OCI-LY7 (cell line): ENCODE data around the gene CXCL1. TPM values are rescaled to one million over a fixed set of nuclear protein-coding genes. Genes with fewer than 3 reads are reported as not detected.

ENCODE experiments used
- BruUV-seq: library from RNA; stranded (reverse); fragments of 400-500 nt; replicated peaks from 2 replicates; lab custom pipeline; 2021; lab: Mats Ljungman, UMichigan
- CTCF ChIA-PET: fragments of 300-600 bp; sonication (Branson Sonifier 250); formaldehyde crosslinking; loops from one replicate; lab custom pipeline; 2022; ENCODE audit warnings: antibody characterized with exemption; ENCODE audit not compliant: unreplicated experiment; lab: Charles Lee
- POLR2A ChIA-PET: fragments of 300-600 bp; sonication (Branson Sonifier 250); formaldehyde crosslinking; loops from one replicate; lab custom pipeline; 2022; ENCODE audit warnings: antibody characterized with exemption; lab: Charles Lee
- DNase-seq: peaks from one replicate; pipeline ENCODE4 v3.0.0-alpha.2; 2015; ENCODE audit warnings: low spot score
- H2AFZ ChIP-seq: fragments of 200-600 bp; sonication (generic), shearing (Covaris generic); 2 replicates; pipeline ENCODE4 v1.6.1; 2014; ENCODE audit warnings: mild to moderate bottlenecking, antibody characterized with exemption, low read length, moderate library complexity
- H3K27ac ChIP-seq: fragments of 200-600 bp; sonication (generic); 2 replicates; pipeline ENCODE4 v1.5.1; 2014; ENCODE audit warnings: mixed run types, low read depth, mild to moderate bottlenecking, moderate library complexity, low read length, inconsistent platforms; ENCODE audit not compliant: poor library complexity, severe bottlenecking
- H3K36me3 ChIP-seq: fragments of 200-600 bp; sonication (generic); 2 replicates; pipeline ENCODE4 v1.6.1; 2014; ENCODE audit warnings: mild to moderate bottlenecking, antibody characterized with exemption, low read length, moderate library complexity, mixed read lengths; ENCODE audit not compliant: insufficient read depth
- H3K4me1 ChIP-seq: fragments of 200-600 bp; sonication (generic); 2 replicates; pipeline ENCODE4 v1.5.1; 2014; ENCODE audit warnings: mild to moderate bottlenecking, low read length; ENCODE audit not compliant: insufficient read depth, poor library complexity, severe bottlenecking
- H3K4me2 ChIP-seq: fragments of 200-600 bp; sonication (generic); 2 replicates; pipeline ENCODE4 v1.6.1; 2014; ENCODE audit warnings: mild to moderate bottlenecking, low read length
- H3K4me3 ChIP-seq: fragments of 200-600 bp; sonication (generic); 2 replicates; pipeline ENCODE4 v1.5.1; 2014; ENCODE audit warnings: mild to moderate bottlenecking, low read depth, low read length; ENCODE audit not compliant: poor library complexity, severe bottlenecking
- H3K79me2 ChIP-seq: fragments of 200-600 bp; sonication (generic); 2 replicates; pipeline ENCODE4 v1.6.1; 2016; ENCODE audit warnings: low read depth, mild to moderate bottlenecking, low read length, moderate library complexity, mixed read lengths; ENCODE audit not compliant: insufficient read depth
- H3K9me2 ChIP-seq: fragments of 200-600 bp; sonication (generic); 2 replicates; pipeline ENCODE4 v1.6.1; 2016; ENCODE audit warnings: mild to moderate bottlenecking, low read length, mixed read lengths; ENCODE audit not compliant: insufficient read depth
- H3K9me3 ChIP-seq: fragments of 200-600 bp; sonication (generic); 2 replicates; pipeline ENCODE4 v1.6.1; 2014; ENCODE audit warnings: mild to moderate bottlenecking, mixed run types, low read length, mixed read lengths
- H4K20me1 ChIP-seq: fragments of 200-600 bp; sonication (generic); 2 replicates; pipeline ENCODE4 v1.6.1; 2014; ENCODE audit warnings: mild to moderate bottlenecking, antibody characterized with exemption, low read length, moderate library complexity, mixed read lengths; ENCODE audit not compliant: insufficient read depth
- EZH2phosphoT487 ChIP-seq: fragments of 200-600 bp; sonication (generic); IDR thresholded peaks from 2 replicates; pipeline ENCODE4 v1.6.1; 2018; ENCODE audit warnings: low read depth, borderline replicate concordance, mild to moderate bottlenecking, mixed run types, antibody characterized with exemption, low read length, moderate library complexity, mixed read lengths
- intact Hi-C: fragments of 100-400 bp; cut with micrococcal nuclease; formaldehyde crosslinking; loops from one replicate; pipeline ENCODE4 v1.10.0; 2022; ENCODE audit not compliant: unreplicated experiment
- total RNA-seq, 2 experiments: library from RNA; depleted of rRNA in 1 of 2; stranded (reverse); fragments of >200 nt in 1 of 2; shearing (Covaris generic) in 1 of 2; gene quantifications; 2 replicates each; pipeline ENCODE4 v1.2.3, GENCODE V29; 2014 to 2022
- TF ChIP-seq, protein P1 (sequence below): fragments of 200-600 bp; sonication (generic); conservative IDR thresholded peaks from 2 replicates; pipeline ENCODE4 v1.5.1; 2014; ENCODE audit warnings: mild to moderate bottlenecking, antibody characterized with exemption, low read length, moderate library complexity, mixed read lengths

The CXCL1 gene
- total RNA-seq, 2 experiments from 2014 or later: not detected

DNA sequence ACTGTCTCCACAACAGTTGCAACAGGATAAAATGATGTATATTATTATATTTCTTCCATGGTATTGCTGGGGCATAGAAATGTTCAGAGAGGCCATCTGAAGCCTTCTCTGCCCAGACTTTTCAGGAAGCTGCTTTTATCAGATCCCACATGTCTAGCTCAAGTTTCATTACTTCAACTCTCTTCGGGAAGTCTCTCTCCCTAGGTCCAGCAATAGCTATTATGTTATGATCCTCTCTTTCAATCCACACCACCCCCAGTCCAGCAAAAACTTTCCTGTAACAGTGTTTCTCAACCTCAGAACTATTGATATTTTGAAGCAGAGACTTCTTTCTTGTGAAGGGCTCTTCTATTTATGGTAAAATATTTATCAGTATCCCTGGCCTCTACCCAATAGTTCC, 44.9 kb downstream of the CXCL1 start:
- Histone ChIP-seq H4K20me1 (no peaks in the 10 kb centered on the region), H3K9me3 (no peaks in the 10 kb centered on the region), H3K9me2 (no peaks in the 10 kb centered on the region; the same call in 1 of the 2 replicates), H3K4me1 (no peaks in the 10 kb centered on the region), H3K79me2 (no peaks in the 10 kb centered on the region), H3K36me3 (no peaks in the 10 kb centered on the region), H3K4me2 (no peak overlapping the region), H3K4me3 (no peak overlapping the region), H2AFZ (no peak overlapping the region), H3K27ac (no peak overlapping the region)
- ChIA-PET CTCF (no interaction called here), POLR2A (no interaction called here)
- DNase-seq: no peak
- intact Hi-C loops: no loop called here
- BruUV-seq: no TSS peak
- TF ChIP-seq, protein P1, sequence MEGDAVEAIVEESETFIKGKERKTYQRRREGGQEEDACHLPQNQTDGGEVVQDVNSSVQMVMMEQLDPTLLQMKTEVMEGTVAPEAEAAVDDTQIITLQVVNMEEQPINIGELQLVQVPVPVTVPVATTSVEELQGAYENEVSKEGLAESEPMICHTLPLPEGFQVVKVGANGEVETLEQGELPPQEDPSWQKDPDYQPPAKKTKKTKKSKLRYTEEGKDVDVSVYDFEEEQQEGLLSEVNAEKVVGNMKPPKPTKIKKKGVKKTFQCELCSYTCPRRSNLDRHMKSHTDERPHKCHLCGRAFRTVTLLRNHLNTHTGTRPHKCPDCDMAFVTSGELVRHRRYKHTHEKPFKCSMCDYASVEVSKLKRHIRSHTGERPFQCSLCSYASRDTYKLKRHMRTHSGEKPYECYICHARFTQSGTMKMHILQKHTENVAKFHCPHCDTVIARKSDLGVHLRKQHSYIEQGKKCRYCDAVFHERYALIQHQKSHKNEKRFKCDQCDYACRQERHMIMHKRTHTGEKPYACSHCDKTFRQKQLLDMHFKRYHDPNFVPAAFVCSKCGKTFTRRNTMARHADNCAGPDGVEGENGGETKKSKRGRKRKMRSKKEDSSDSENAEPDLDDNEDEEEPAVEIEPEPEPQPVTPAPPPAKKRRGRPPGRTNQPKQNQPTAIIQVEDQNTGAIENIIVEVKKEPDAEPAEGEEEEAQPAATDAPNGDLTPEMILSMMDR: no peak
- TF ChIP-seq EZH2phosphoT487: no peak

DNA sequence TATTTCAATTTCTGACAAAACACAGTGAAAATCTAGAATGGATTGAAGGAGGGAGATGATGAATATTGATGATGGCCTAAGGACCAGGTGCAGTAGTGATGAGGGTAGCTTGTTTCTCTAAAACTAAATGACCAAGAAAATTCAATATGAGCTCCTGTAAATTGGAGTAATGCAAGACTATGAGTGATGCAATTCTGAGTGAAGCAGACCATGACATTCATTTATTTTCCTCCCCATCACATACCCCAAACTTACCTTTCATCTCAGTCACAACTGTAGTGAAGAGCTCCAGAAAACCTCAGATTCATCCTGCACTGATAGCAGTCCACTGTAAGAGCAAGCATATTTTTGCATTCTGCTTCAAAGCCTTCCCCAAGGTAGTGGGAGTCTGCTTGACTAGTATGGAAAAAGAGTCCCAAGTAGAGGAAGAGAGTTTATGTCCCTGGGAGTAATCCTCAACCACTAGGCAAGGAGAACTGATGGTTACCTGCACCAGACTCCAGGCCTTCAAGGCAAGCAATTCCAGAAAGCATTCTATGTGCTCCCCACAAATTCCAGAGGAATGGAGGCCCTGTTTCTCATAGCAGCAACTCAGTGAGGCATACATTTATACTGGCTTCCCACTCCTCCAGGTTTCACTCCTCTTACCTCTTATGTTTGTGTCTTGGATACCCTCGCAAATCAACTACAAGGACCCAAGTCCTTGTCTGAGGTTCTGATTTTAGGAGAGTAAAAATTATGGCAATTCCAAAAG, 47.2 kb downstream of the CXCL1 start:
- H3K27ac ChIP-seq: no peak overlapping the region
- no peaks in the 10 kb centered on the region; the same call in 1 of the 2 replicates for H3K9me2 ChIP-seq
- H3K4me2 ChIP-seq: no peak overlapping the region
- ChIA-PET CTCF (no interaction called here), POLR2A (interaction anchor here (0.6 kb wide), 1 partner anchor 20 kb away, joined by 3 read pairs; no protein-coding TSS in a partner anchor)
- no peaks in the 10 kb centered on the region for H4K20me1 ChIP-seq
- intact Hi-C loops: no loop called here
- TF ChIP-seq, protein P1: no peak
- no peak for TF ChIP-seq EZH2phosphoT487
- no TSS peak for BruUV-seq
- no peak for DNase-seq
- H3K9me3 ChIP-seq: no peaks in the 10 kb centered on the region
- H3K79me2 ChIP-seq: no peaks in the 10 kb centered on the region
- no peaks in the 10 kb centered on the region for H3K4me1 ChIP-seq
- H3K36me3 ChIP-seq: no peaks in the 10 kb centered on the region
- H2AFZ ChIP-seq: no peak overlapping the region
- H3K4me3 ChIP-seq: no peak overlapping the region

DNA sequence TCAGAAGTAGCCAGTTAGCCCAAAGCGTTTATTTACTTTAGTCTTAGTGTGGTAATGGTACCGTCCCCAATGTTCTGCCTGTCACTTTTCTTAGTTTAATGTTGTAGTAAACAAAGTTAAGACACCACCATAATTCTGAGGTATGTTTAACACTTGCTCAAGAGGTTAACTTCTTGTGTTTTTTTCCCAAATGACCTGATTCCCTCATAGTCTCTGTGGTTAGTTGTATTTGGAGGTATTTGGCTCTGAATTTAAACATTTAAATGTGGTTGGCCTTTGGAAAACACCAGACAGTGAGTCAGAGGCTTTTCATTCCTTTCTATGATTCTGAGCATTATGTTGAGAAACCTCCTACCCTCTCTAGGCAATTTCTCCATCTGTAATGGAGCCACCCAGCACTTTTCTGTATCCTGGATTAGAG, 47.9 kb downstream of the CXCL1 start:
- Histone ChIP-seq H2AFZ (no peak overlapping the region), H4K20me1 (no peaks in the 10 kb centered on the region), H3K9me2 (no peaks in the 10 kb centered on the region; the same call in 1 of the 2 replicates), H3K27ac (no peak overlapping the region), H3K36me3 (no peaks in the 10 kb centered on the region), H3K4me3 (no peak overlapping the region), H3K9me3 (no peaks in the 10 kb centered on the region), H3K79me2 (no peaks in the 10 kb centered on the region), H3K4me2 (no peak overlapping the region), H3K4me1 (no peaks in the 10 kb centered on the region)
- no peak for DNase-seq
- ChIA-PET CTCF (no interaction called here), POLR2A (no interaction called here)
- no peak for TF ChIP-seq EZH2phosphoT487
- TF ChIP-seq, protein P1: no peak
- BruUV-seq: no TSS peak
- intact Hi-C loops: no loop called here
